Thyroid gland (tissue), 4 donors: ENCODE data around the gene CD160.

Experiments
- POLR2A ChIP-seq, 2 donors: fragments of 450-650 bp; IDR thresholded peaks; one replicate each; pipeline ENCODE4 v1.6.1; 2017; ENCODE audit warnings: antibody characterized with exemption in 2 of 2, mild to moderate bottlenecking in 2 of 2, moderate library complexity in 1 of 2
- TF ChIP-seq, protein P1 (sequence below), 6 experiments: fragments of 200-600 bp in 3 of 6; fragments of 450-650 bp in 3 of 6; sonication (generic) in 3 of 6; IDR thresholded peaks; one replicate each; pipeline ENCODE4 v1.5.1; 2016 to 2019; ENCODE audit warnings: antibody characterized with exemption in 6 of 6, mild to moderate bottlenecking in 2 of 6, inconsistent platforms in 1 of 6, moderate library complexity in 1 of 6

DNA sequence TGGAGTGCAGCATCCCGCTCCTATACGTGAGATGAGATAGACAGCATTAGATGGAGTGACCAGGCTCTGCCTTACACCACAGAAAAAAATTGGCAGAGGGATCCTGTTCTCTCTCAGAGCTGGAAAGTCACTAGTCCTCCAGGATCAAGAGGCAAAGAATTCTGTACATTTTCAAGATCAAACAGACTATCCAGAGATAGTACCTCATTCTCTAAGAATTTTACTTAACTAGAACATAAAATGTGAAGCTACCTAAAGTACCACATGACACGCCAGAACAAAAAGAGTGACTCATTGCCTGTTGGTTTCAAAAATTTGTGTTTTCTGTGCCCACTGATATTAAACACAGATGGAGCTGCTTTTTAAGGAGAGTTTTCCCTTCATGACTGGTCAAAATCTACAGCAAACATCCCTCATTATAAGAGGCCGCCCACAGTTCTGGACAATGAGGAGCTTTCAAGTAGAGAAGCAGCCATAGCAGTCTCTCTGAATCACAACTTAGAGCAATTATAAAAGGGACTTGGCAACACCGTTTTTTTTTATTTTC lies 32.3 kb downstream of the CD160 start:
- TF ChIP-seq POLR2A (IDR thresholded peaks at IDR 0.05) = no peak
- TF ChIP-seq, protein P1, sequence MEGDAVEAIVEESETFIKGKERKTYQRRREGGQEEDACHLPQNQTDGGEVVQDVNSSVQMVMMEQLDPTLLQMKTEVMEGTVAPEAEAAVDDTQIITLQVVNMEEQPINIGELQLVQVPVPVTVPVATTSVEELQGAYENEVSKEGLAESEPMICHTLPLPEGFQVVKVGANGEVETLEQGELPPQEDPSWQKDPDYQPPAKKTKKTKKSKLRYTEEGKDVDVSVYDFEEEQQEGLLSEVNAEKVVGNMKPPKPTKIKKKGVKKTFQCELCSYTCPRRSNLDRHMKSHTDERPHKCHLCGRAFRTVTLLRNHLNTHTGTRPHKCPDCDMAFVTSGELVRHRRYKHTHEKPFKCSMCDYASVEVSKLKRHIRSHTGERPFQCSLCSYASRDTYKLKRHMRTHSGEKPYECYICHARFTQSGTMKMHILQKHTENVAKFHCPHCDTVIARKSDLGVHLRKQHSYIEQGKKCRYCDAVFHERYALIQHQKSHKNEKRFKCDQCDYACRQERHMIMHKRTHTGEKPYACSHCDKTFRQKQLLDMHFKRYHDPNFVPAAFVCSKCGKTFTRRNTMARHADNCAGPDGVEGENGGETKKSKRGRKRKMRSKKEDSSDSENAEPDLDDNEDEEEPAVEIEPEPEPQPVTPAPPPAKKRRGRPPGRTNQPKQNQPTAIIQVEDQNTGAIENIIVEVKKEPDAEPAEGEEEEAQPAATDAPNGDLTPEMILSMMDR (IDR thresholded peaks at IDR 0.05) = no peak
